HG03432 (cell line): ENCODE results near the gene SSX7.
"Not testable (repeated sequence)": the region's sequence is repeated elsewhere in the genome, so short reads cannot be mapped to it uniquely, and the experiment has no call there.

Experiments
- ATAC-seq: cut with Tn5 transposase; IDR thresholded peaks from one replicate; pipeline ENCODE4 v1.9.1; 2021; ENCODE audit warnings: mild to moderate bottlenecking, moderate library complexity; ENCODE audit not compliant: unreplicated experiment

Gene SSX7, protein sequence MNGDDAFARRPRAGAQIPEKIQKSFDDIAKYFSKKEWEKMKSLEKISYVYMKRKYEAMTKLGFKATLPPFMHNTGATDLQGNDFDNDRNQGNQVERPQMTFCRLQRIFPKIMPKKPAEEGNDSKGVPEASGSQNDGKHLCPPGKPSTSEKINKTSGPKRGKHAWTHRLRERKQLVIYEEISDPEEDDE

GRCh38 chrX:52654800-52655199 lies at the start of gene SSX7:
Gene SSX7 (minus strand): TSS chrX:52654900. CDS start chrX:52653472, 1,428 bp downstream.
- ATAC-seq: not testable (repeated sequence)

- ATAC-seq: not testable (repeated sequence)
These were observed 37.3 kb upstream of the SSX7 start for GRCh38 chrX:52692034-52692433.

GRCh38 chrX:52662218-52662617 lies 7.5 kb upstream of the SSX7 start:
- not testable (repeated sequence) for ATAC-seq

DNA sequence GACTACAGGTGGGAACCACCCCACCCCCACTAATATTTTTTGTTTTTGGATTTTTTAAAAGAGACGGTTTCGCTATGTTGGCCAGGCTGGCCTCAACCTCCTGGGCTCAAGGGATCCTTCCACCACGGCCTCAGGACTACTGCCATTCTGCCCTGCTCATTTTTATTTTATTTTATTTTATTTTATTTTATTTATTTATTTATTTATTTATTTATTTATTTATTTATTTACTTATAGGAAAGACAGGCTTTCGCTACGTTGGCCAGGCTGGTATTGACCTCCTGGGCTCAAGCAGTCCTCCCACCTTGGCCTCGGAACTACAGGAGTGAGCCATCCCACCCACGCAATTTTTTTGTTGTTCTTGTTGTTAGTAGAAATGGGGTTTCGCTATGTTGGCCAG lies 775 bp upstream of the SSX7 start:
- ATAC-seq: not testable (repeated sequence)

DNA sequence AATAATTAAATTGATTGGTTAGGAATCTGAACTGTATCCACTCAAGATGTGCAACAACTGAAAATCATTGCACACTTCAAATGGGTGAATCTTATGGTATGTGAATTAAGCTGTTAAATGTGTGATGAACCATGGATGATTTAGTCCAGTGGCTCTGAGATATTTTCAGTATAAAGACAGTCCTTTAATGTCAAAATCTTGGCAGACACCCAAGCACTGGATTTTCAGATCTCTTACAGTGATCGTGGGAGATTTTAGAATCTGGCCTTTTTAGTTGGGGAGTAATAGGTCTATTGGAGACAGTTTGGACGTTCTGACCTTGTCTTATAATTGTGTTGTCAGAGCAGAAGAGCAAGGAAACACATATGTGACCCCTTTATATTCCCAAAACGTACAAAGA lies 4.0 kb downstream of the SSX7 start:
- not testable (repeated sequence) for ATAC-seq

DNA sequence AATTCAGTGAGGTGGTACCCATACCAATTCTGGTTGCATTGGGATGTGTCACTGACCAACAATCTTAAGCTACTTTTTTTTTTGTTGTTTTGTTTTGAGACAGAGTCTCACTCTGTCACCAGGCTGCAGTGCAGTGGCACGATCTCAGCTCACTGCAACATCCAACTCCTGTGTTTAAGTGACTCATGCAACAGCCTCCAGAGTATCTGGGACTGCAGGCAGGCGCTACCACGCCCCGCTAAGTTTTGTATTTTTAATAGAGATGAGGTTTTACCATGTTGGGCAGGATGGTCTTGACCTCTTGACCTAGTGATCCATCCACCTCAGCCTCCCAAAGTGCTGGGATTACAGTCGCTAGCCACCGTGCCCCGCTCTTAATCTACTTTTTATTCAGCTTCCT lies 5.7 kb downstream of the SSX7 start:
- ATAC-seq: not testable (repeated sequence)

DNA sequence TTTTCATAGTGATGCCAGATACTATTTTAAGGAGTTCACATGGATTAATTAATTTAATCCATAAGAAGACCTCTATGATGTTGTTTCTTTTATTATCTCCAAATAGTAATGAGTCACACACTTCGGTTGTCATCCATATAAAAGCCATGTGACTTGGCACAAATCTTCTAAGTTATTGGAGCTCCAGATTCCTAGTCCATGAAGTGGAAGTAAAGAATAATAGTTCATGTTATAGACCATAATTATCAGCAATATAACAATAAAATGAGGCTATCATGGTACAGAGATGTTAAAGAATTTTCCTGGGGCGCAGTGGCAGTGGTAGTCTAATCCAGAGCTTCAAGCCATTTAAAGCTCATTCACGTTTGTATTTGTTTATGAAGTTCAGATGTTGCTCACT lies 26.2 kb downstream of the SSX7 start:
- ATAC-seq: not testable (repeated sequence)

- ATAC-seq: not testable (repeated sequence)
These were observed 34.0 kb downstream of the SSX7 start for GRCh38 chrX:52620661-52621060.

- ATAC-seq: no peak
These were observed 45.7 kb downstream of the SSX7 start for GRCh38 chrX:52608961-52609360.

DNA sequence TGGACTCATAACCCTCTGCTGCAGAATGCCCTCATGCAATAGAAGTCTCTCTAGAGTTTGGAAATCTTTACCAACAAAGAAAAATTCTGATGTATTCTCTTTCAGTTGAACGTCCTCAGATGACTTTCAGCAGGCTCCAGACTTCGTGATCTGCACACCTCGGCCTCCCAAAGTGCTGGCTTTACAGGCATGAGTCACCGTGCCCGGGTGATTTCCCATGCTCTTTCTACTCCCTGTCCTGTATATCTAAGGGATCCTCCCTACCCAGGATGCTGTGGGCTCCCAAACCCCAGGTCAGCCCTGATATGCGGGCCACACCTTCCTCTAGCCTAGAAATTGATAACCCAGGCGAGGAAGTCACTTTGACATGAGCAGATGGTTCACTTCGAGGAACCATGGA lies 51.5 kb downstream of the SSX7 start:
- not testable (repeated sequence) for ATAC-seq

GRCh38 chrX:52598886-52599285 lies 55.8 kb downstream of the SSX7 start:
- ATAC-seq: no peak

- ATAC-seq: no peak
These were observed 60.0 kb downstream of the SSX7 start for GRCh38 chrX:52594658-52595057.
